ENCODE measurements around the gene RBBP6.
A peak's percentile ranks its signal among the peaks of the same experiment; 100 is the strongest.

- TF ChIP-seq JUND (IDR thresholded peaks at IDR 0.05; ENCODE audit: borderline replicate concordance, low read depth, low read length) (0 out of 2 replicates have a peak, but pooled peaks have one; percentile 27), JUND (tag; IDR thresholded peaks at IDR 0.05; ENCODE audit: borderline replicate concordance, low read depth, low read length) (no peak)
- TF ChIP-seq, protein P1, sequence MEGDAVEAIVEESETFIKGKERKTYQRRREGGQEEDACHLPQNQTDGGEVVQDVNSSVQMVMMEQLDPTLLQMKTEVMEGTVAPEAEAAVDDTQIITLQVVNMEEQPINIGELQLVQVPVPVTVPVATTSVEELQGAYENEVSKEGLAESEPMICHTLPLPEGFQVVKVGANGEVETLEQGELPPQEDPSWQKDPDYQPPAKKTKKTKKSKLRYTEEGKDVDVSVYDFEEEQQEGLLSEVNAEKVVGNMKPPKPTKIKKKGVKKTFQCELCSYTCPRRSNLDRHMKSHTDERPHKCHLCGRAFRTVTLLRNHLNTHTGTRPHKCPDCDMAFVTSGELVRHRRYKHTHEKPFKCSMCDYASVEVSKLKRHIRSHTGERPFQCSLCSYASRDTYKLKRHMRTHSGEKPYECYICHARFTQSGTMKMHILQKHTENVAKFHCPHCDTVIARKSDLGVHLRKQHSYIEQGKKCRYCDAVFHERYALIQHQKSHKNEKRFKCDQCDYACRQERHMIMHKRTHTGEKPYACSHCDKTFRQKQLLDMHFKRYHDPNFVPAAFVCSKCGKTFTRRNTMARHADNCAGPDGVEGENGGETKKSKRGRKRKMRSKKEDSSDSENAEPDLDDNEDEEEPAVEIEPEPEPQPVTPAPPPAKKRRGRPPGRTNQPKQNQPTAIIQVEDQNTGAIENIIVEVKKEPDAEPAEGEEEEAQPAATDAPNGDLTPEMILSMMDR (IDR thresholded peaks at IDR 0.05 in 2 of 3, conservative IDR thresholded peaks at IDR 0.05 in 1 of 3; ENCODE audit: insufficient read depth in 2 of 3, low read depth in 1 of 3, low read length in 3 of 3), result peak; percentile 81 to 92 (median 83)
These were observed 40.1 kb upstream of the RBBP6 start for GRCh38 chr16:24499193-24499814.
